Stimulated activated CD8-positive, alpha-beta memory T cell treated with anti-CD3 and anti-CD28 coated beads, Interleukin-15, amount 100 ng/mL, for 1 hour (primary cell): Measurements from ENCODE around the gene PXMP2.

ENCODE experiments used
- DNase-seq: peaks from one replicate; pipeline ENCODE4 v3.0.0-alpha.2; 2020; ENCODE audit warnings: low read depth

Gene PXMP2

GRCh38 chr12:132723015-132723763 lies 35.8 kb downstream of the PXMP2 start:
- DNase-seq: no peak

GRCh38 chr12:132723764-132724140 lies 36.4 kb downstream of the PXMP2 start:
- no peak for DNase-seq

GRCh38 chr12:132724506-132725241 lies 37.3 kb downstream of the PXMP2 start:
- DNase-seq: no peak

- DNase-seq: no peak
Measured at GRCh38 chr12:132726386-132726785, 39.0 kb downstream of the PXMP2 start.

GRCh38 chr12:132727091-132727794 lies 39.9 kb downstream of the PXMP2 start:
- DNase-seq: no peak

- no peak for DNase-seq
Measured at GRCh38 chr12:132728502-132728901, 41.1 kb downstream of the PXMP2 start.

GRCh38 chr12:132729541-132730320 lies 42.3 kb downstream of the PXMP2 start:
- no peak for DNase-seq

- DNase-seq: no peak
Measured at GRCh38 chr12:132730353-132730752, 43.0 kb downstream of the PXMP2 start.

GRCh38 chr12:132731574-132731973 lies 44.2 kb downstream of the PXMP2 start:
- no peak for DNase-seq

GRCh38 chr12:132734206-132734605 lies 46.8 kb downstream of the PXMP2 start:
- DNase-seq: no peak

- DNase-seq: no peak
Measured at GRCh38 chr12:132735496-132735895, 48.1 kb downstream of the PXMP2 start.

GRCh38 chr12:132736378-132736777 lies 49.0 kb downstream of the PXMP2 start:
- no peak for DNase-seq

- DNase-seq: no peak
Measured at GRCh38 chr12:132736913-132737312, 49.5 kb downstream of the PXMP2 start.

GRCh38 chr12:132739600-132740312 lies 52.4 kb downstream of the PXMP2 start:
- no peak for DNase-seq

GRCh38 chr12:132740313-132740646 lies 52.9 kb downstream of the PXMP2 start:
- DNase-seq: no peak

GRCh38 chr12:132740652-132741051 lies 53.3 kb downstream of the PXMP2 start:
- no peak for DNase-seq

GRCh38 chr12:132741620-132742019 lies 54.2 kb downstream of the PXMP2 start:
- no peak for DNase-seq

GRCh38 chr12:132743831-132744230 lies 56.4 kb downstream of the PXMP2 start:
- no peak for DNase-seq

GRCh38 chr12:132746613-132747012 lies 59.2 kb downstream of the PXMP2 start:
- DNase-seq: no peak

- DNase-seq: no peak
Measured at GRCh38 chr12:132747395-132747794, 60.0 kb downstream of the PXMP2 start.

GRCh38 chr12:132747896-132748295 lies 60.5 kb downstream of the PXMP2 start:
- DNase-seq: no peak

GRCh38 chr12:132748319-132748718 lies 60.9 kb downstream of the PXMP2 start:
- DNase-seq: no peak
